ENCODE measurements around the gene CHST11. TPM values are rescaled to one million over a fixed set of nuclear protein-coding genes. Genes with fewer than 3 reads are reported as not detected.

Gene CHST11
- total RNA-seq, 2 experiments from 2014 or later = 53.4 to 53.6 TPM

- Mint-ChIP-seq H3K36me3 (ENCODE audit: low read depth) (peaks cover 6% of the 10 kb centered on the region), H3K27ac (peak overlapping the region; percentile 5), H3K9me3 (no peaks in the 10 kb centered on the region), H3K4me3 (no peak overlapping the region), H3K27me3 (no peaks in the 10 kb centered on the region), H3K4me1 (ENCODE audit: low read depth) (peaks cover 91% of the 10 kb centered on the region)
- no peak for DNase-seq
- no peak for TF ChIP-seq CTCF (IDR thresholded peaks at IDR 0.05)
- H3K36me3 ChIP-seq (ENCODE audit: insufficient read depth, low read length) = peaks cover 4% of the 10 kb centered on the region
- ChIA-PET POLR2A (no interaction called here), CTCF (interaction anchor here (0.9 kb wide), 1 partner anchor 10 kb away, joined by 3 read pairs; no protein-coding TSS in a partner anchor)
- peaks cover 59% of the 10 kb centered on the region for H3K4me1 ChIP-seq (ENCODE audit: insufficient read depth, low read length)
- no peak overlapping the region for H3K4me3 ChIP-seq (ENCODE audit: low read length)
- ATAC-seq (ENCODE audit: poor library complexity) = no peak
- no peaks in the 10 kb centered on the region for H3K9me3 ChIP-seq (ENCODE audit: control insufficient read depth in 1 of 2, insufficient read depth in 1 of 2, low read length in 2 of 2)
- H3K27me3 ChIP-seq (ENCODE audit: control insufficient read depth in 1 of 2, insufficient read depth in 2 of 2, low read length in 2 of 2) = no peaks in the 10 kb centered on the region
- H3K27ac ChIP-seq (ENCODE audit: low read depth in 1 of 2, low read length in 2 of 2) = no peak overlapping the region
- intact Hi-C loops (cut with DNase I, micrococcal nuclease) = no loop called here
Observed at GRCh38 chr12:104470521-104470920, 13.8 kb downstream of the CHST11 start.

- H3K9me3 Mint-ChIP-seq = no peaks in the 10 kb centered on the region
- Histone ChIP-seq H3K27ac (ENCODE audit: low read depth in 1 of 2, low read length in 2 of 2) (peak overlapping the region in 1 of 2 donors; percentile 10), H3K36me3 (ENCODE audit: insufficient read depth, low read length) (peaks cover 4% of the 10 kb centered on the region), H3K9me3 (ENCODE audit: control insufficient read depth in 1 of 2, insufficient read depth in 1 of 2, low read length in 2 of 2) (no peaks in the 10 kb centered on the region), H3K4me3 (ENCODE audit: low read length) (no peak overlapping the region), H3K27me3 (ENCODE audit: control insufficient read depth in 1 of 2, insufficient read depth in 2 of 2, low read length in 2 of 2) (no peaks in the 10 kb centered on the region), H3K4me1 (ENCODE audit: insufficient read depth, low read length) (peaks cover 51% of the 10 kb centered on the region)
- ChIA-PET POLR2A (interaction anchor here (3.1 kb wide), 1 partner anchor 13 kb away, joined by 19 read pairs; the partner anchor contains the start of gene CHST11), CTCF (interaction anchor here (0.8 to 1.1 kb wide), 3 partner anchors 11 to 43 kb away, joined by 3 read pairs; no protein-coding TSS in a partner anchor)
- ATAC-seq (ENCODE audit: poor library complexity) (no peak), DNase-seq (no peak)
- no peak for TF ChIP-seq CTCF (IDR thresholded peaks at IDR 0.05)
- H3K4me3 Mint-ChIP-seq = no peak overlapping the region
- H3K36me3 Mint-ChIP-seq (ENCODE audit: low read depth) = peaks cover 6% of the 10 kb centered on the region
- intact Hi-C loops (cut with DNase I, micrococcal nuclease) = no loop called here
- H3K27me3 Mint-ChIP-seq = no peaks in the 10 kb centered on the region
- H3K27ac Mint-ChIP-seq = peak overlapping the region; percentile 5
- peaks cover 87% of the 10 kb centered on the region for H3K4me1 Mint-ChIP-seq (ENCODE audit: low read depth)
Observed at GRCh38 chr12:104471336-104471735, 14.6 kb downstream of the CHST11 start.

- DNase-seq = no peak
- Histone ChIP-seq H3K27me3 (ENCODE audit: control insufficient read depth in 1 of 2, insufficient read depth in 2 of 2, low read length in 2 of 2) (no peaks in the 10 kb centered on the region), H3K9me3 (ENCODE audit: control insufficient read depth in 1 of 2, insufficient read depth in 1 of 2, low read length in 2 of 2) (no peaks in the 10 kb centered on the region), H3K4me3 (ENCODE audit: low read length) (no peak overlapping the region), H3K27ac (ENCODE audit: low read depth in 1 of 2, low read length in 2 of 2) (no peak overlapping the region), H3K36me3 (ENCODE audit: insufficient read depth, low read length) (peaks cover 4% of the 10 kb centered on the region), H3K4me1 (ENCODE audit: insufficient read depth, low read length) (peaks cover 54% of the 10 kb centered on the region)
- ATAC-seq (ENCODE audit: poor library complexity) = no peak
- no peak for TF ChIP-seq CTCF (IDR thresholded peaks at IDR 0.05)
- peak overlapping the region; percentile 30 for H3K4me3 Mint-ChIP-seq
- H3K4me1 Mint-ChIP-seq (ENCODE audit: low read depth) = peaks cover 87% of the 10 kb centered on the region
- no peaks in the 10 kb centered on the region for H3K27me3 Mint-ChIP-seq
- H3K27ac Mint-ChIP-seq = peak overlapping the region; percentile 57
- ChIA-PET POLR2A (interaction anchor here (1.0 to 3.1 kb wide), 6 partner anchors 10 to 111 kb away, joined by 3 to 19 read pairs (median 6); partner anchors contain the start of gene CHST11), CTCF (interaction anchor here (0.6 to 1.8 kb wide), 3 partner anchors 7 to 43 kb away, joined by 3 to 7 read pairs (median 3); no protein-coding TSS in a partner anchor)
- intact Hi-C loops (cut with DNase I, micrococcal nuclease) = no loop called here
- H3K36me3 Mint-ChIP-seq (ENCODE audit: low read depth) = peaks cover 6% of the 10 kb centered on the region
- no peaks in the 10 kb centered on the region for H3K9me3 Mint-ChIP-seq
Observed at GRCh38 chr12:104472748-104473147, 16.0 kb downstream of the CHST11 start.

Data from CD4-positive, alpha-beta T cell (primary cell).